A375 (cell line): Measurements from ENCODE around the gene ZNF70. TPM values are rescaled to one million over a fixed set of nuclear protein-coding genes. Genes with fewer than 3 reads are reported as not detected.

Experiments
- total RNA-seq: library from RNA; depleted of rRNA; stranded (reverse); fragments of >200 nt; shearing (Covaris generic); gene quantifications from 2 replicates; pipeline ENCODE4 v1.2.3, GENCODE V29; 2014; rRNA removed

The ZNF70 gene
- total RNA-seq: 2.9 and 3.4 TPM in 2 replicates

DNA sequence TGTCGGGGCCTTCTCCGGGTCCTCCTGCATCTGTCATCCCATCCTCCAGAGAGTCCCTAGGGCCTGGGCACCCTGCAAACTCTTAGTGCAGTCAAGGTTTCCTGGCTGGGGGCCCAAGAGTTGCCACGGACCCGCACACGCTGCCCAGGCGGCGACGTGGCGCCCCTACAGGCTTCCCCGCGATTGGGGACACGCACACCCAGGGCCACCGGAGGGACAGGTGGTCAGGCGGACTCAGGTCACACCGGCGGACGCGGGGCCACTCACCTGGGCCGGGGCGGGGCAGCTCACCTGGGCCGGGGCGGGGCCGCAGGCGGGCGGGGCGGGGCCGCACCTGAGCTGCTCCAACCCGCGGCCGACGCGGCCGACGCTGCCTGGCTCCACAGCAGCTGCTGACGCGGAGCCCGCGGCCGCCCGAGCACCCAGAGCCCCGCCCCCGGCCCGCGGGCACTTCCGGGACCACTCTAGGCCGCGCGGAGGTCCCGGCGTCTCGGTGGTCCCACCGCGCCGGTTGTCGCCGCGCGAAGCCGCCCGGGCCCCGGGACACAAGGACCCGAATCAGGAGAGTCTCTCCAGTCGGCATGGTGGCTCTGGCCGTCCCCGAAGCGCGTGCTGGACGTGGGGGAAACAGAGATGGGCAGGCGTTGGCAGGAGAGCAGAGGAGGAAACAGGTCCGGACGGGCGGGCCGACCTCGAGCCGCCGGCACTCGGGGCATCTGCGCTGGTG lies at the start of gene ZNF70:
TSS of gene ZNF70 (minus strand) at position 399 of the 727 bp plus-strand sequence. CDS start 5,972 bp downstream, outside the sequence.

DNA sequence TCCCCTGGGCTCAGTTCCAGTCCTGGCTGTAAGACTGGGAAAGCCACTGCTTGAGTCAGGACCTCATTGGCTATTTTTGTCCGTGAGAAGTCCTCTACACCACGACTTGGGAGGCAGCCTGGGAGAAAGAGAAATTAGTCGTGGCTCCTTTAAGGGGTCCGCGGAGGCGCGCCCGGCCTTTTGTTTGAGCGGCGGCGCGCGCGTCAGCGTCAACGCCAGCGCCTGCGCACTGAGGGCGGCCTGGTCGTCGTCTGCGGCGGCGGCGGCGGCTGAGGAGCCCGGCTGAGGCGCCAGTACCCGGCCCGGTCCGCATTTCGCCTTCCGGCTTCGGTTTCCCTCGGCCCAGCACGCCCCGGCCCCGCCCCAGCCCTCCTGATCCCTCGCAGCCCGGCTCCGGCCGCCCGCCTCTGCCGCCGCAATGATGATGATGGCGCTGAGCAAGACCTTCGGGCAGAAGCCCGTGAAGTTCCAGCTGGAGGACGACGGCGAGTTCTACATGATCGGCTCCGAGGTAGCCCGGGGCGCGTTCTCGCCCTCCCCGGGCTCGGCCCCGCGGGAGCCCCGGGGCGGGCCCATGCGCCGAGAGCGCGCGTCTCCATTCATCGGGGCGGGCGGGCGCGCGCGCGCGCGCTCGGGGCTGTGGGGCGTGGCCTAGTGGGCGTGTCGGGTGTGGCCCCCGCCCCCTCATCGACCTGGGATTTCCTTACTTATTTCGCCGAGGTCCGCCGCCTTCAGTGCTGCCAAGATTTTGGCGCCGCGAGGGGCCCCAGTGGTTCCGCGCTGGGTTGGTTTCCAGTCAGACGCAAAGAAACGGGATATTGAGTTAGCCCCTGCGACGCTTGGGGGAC lies 36.1 kb upstream of the ZNF70 start, which contains the start of gene SMARCB1:
TSS of gene SMARCB1 (plus strand) at position 215 of the 848 bp plus-strand sequence. CDS start at position 419, 204 bp downstream.

GRCh38 chr22:23772649-23773473 lies 21.9 kb upstream of the ZNF70 start, which contains the start of gene MMP11:
Gene MMP11 (plus strand): TSS chr22:23772849. CDS start chr22:23772871, 22 bp downstream.

GRCh38 chr22:23767673-23768548 lies 17.0 kb upstream of the ZNF70 start, which contains the start of gene CHCHD10:
Gene CHCHD10 (minus strand): TSS chr22:23767972. CDS start chr22:23767874, 98 bp downstream.

GRCh38 chr22:23762842-23763578 lies 12.1 kb upstream of the ZNF70 start, which contains the start of gene C22orf15:
Gene C22orf15 (plus strand): TSS chr22:23762990. CDS start chr22:23763307, 317 bp downstream.

GRCh38 chr22:23754220-23754919 lies 3.5 kb upstream of the ZNF70 start, which contains the start of gene VPREB3:
Gene VPREB3 (minus strand): TSS chr22:23754425. CDS start chr22:23754363, 62 bp downstream.

DNA sequence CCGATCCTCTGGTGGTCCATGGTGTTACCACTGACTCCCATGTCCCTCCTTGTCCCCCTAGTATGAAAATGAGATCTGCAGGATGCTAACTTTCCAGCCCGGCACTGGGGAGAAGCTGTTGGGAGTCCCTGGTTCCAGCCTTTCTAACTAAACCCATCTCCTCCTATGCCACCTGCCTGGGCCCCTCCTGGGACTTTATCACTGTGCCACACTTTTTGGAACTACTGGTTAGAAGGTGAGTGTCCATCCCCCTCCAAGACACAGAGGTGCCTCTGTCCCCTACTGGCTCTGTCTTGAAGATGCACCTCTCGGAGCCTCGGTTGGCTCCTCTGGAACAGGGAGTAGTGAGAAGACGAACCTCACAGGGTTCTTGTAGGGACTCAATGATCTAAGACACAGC lies 60.2 kb downstream of the ZNF70 start, which contains the start of gene RGL4:
TSS of gene RGL4 (plus strand) at position 301 of the 400 bp plus-strand sequence. CDS start 1,018 bp downstream, outside the sequence.

Other genes with a start within 250 kb of the ZNF70 start
- not detected in 2 replicates for gene IGLL1, start 170.8 kb downstream of the ZNF70 start, total RNA-seq
- gene DRICH1, start 118.8 kb downstream of the ZNF70 start, total RNA-seq: 0.15 TPM in 1 of 2 replicates, not detected in the other
- not detected in 2 replicates for gene RGL4, start 60.1 kb downstream of the ZNF70 start, total RNA-seq
- gene VPREB3, start 3.3 kb upstream of the ZNF70 start, total RNA-seq: not detected in 2 replicates
- not detected in 2 replicates for gene C22orf15, start 11.9 kb upstream of the ZNF70 start, total RNA-seq
- 11.1 and 14.9 TPM in 2 replicates for gene CHCHD10, start 16.9 kb upstream of the ZNF70 start, total RNA-seq
- gene MMP11, start 21.7 kb upstream of the ZNF70 start, total RNA-seq: 1.5 and 2.2 TPM in 2 replicates
- 72.8 and 76.7 TPM in 2 replicates for gene SMARCB1, start 35.9 kb upstream of the ZNF70 start, total RNA-seq
- gene DERL3, start 87.9 kb upstream of the ZNF70 start, total RNA-seq: 0.19 TPM in 1 of 2 replicates, not detected in the other
- gene SLC2A11, start 106.8 kb upstream of the ZNF70 start, total RNA-seq: 12.6 and 12.9 TPM in 2 replicates
- gene MIF, start 143.3 kb upstream of the ZNF70 start, total RNA-seq: 480 and 587 TPM in 2 replicates
- gene GSTT2B, start 210.1 kb upstream of the ZNF70 start, total RNA-seq: 0.38 and 1.4 TPM in 2 replicates
- gene DDTL, start 215.8 kb upstream of the ZNF70 start, total RNA-seq: 0.21 and 0.79 TPM in 2 replicates
- 150 and 200 TPM in 2 replicates for gene DDT, start 223.3 kb upstream of the ZNF70 start, total RNA-seq
- gene GSTT2, start 229.0 kb upstream of the ZNF70 start, total RNA-seq: not detected in 2 replicates